K562 (cell line): ENCODE measurements around the gene CAB39.

Experiments
- CCNT2 ChIP-seq: IDR thresholded peaks from 2 replicates; pipeline ENCODE4 v1.6.1; 2011; ENCODE audit warnings: borderline replicate concordance, low read depth, mild to moderate bottlenecking, moderate library complexity, mixed read lengths, low read length; ENCODE audit not compliant: insufficient read length; ENCODE audit errors: extremely low read depth
- ESRRA ChIP-seq: fragments of 450-650 bp; IDR thresholded peaks from 2 replicates; pipeline ENCODE4 v1.6.1; 2014; ENCODE audit warnings: low read depth, mild to moderate bottlenecking, moderate library complexity, borderline replicate concordance
- EZH2 ChIP-seq: IDR thresholded peaks from 2 replicates; pipeline ENCODE4 v1.6.1; 2012; ENCODE audit warnings: low read depth, mild to moderate bottlenecking, inconsistent platforms, low read length, borderline replicate concordance
- JUND ChIP-seq, 2 experiments: IDR thresholded peaks; 2 replicates in 1 of 2; 3 replicates in 1 of 2; pipeline ENCODE4 v1.6.1; 2011; ENCODE audit warnings: borderline replicate concordance in 2 of 2, low read depth in 2 of 2, low read length in 2 of 2, improper control_type of control experiment in 1 of 2, missing biosample characterization in 1 of 2, missing genetic modification characterization in 1 of 2, missing genetic modification reagents in 1 of 2
- KHSRP ChIP-seq: fragments of 450-650 bp; IDR thresholded peaks from 2 replicates; pipeline ENCODE4 v1.6.1; 2017
- MXI1 ChIP-seq: IDR thresholded peaks from 2 replicates; pipeline ENCODE4 v1.6.1; 2011; ENCODE audit warnings: low read depth, mild to moderate bottlenecking, improper control_type of control experiment, low read length
- SMC3 ChIP-seq: conservative IDR thresholded peaks from 2 replicates; pipeline ENCODE4 v1.6.1; 2011; ENCODE audit warnings: low read depth, low read length, improper control_type of control experiment; ENCODE audit not compliant: insufficient read depth
- SREBF1 ChIP-seq: fragments of 150-350 bp; IDR thresholded peaks from 2 replicates; pipeline ENCODE4 v1.6.1; 2014; ENCODE audit warnings: antibody characterized with exemption, low read depth, low read length, borderline replicate concordance
- ZNF239 ChIP-seq: fragments of 250-450 bp; sonication (Bioruptor Pico); IDR thresholded peaks from 2 replicates; pipeline ENCODE4 v1.4.0; 2020; ENCODE audit warnings: mild to moderate bottlenecking

- TF ChIP-seq ZNF239 (no peak), KHSRP (no peak), CCNT2 (no peak), JUND (IDR thresholded peaks at IDR 0.05; ENCODE audit: borderline replicate concordance, low read depth, low read length) (no peak), JUND (tag; IDR thresholded peaks at IDR 0.05; ENCODE audit: borderline replicate concordance, low read depth, low read length) (no peak), ESRRA (no peak), SREBF1 (no peak), MXI1 (no peak), SMC3 (no peak), EZH2 (no peak)
These were observed 49.8 kb downstream of the CAB39 start for GRCh38 chr2:230762317-230762896.
